Left ventricle myocardium superior (tissue), 1 donor: ENCODE measurements around the gene CADM1. TPM values are rescaled to one million over a fixed set of nuclear protein-coding genes. Genes with fewer than 3 reads are reported as not detected.

ENCODE experiments used
- ATAC-seq: fragments of 200-7000 bp; cut with Tn5 transposase; one replicate; pipeline ENCODE4 v1.9.1; 2020; ENCODE audit warnings: mild to moderate bottlenecking, moderate library complexity
- DNase-seq: peaks from one replicate; pipeline ENCODE4 v3.0.0-alpha.2; 2020
- intact Hi-C: fragments of 100-400 bp; cut with micrococcal nuclease; formaldehyde crosslinking; loops from one replicate; pipeline ENCODE4 v1.11.0; 2022
- total RNA-seq: library from RNA; stranded (reverse); fragmentation: NEBNext Ultra II Directional; extraction: Animal tissue kit (Norgen Biotek cat#: 25700); gene quantifications from one replicate; pipeline ENCODE4 v1.2.1, GENCODE V29; 2021
- donor health status: DM: no; HTN: yes; CAD: no; lungs with severe emphysema.

CADM1 gene
- total RNA-seq, 1 donor from 2014 or later = 38.5 TPM

DNA sequence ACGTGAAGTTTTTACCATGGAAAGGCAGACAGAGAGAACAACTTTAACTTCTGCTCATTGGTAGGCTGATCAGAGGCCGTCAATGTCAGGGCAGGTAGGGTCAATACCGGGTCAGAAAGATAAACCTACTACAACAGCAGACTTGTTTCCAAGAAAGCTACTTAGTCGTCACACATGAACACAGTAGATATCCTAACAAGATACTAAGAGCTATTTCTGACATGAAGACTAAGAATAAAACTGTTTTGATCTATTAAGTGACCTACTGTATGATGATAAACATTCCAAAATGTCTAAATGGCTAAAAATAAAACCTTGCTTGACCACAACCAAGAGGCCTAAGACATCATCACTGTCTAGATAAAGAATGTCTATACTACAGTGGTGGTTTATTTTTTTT, 231.3 kb downstream of the CADM1 start:
- ATAC-seq (peak; percentile 71), DNase-seq (no peak)
- intact Hi-C loops = no loop called here

DNA sequence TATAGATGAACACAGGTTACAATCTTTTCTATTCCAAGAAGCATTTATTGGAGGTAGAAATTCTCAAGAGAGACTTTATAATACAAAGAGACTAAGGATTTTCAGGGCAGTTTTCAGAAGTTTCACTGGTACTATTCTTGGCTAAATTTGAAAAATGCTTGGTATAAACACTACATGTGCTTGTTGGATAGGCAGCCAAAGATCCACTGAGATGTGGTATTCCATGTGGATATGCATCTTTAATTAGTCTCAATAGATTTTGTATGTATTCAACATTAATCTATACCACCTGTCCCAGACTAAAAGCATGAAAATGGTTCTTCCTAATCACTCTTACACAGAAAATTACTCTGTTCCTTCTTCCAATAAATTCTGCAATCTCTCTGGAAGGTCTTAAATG, 232.6 kb downstream of the CADM1 start:
- DNase-seq (no peak), ATAC-seq (no peak)
- intact Hi-C loops = no loop called here

DNA sequence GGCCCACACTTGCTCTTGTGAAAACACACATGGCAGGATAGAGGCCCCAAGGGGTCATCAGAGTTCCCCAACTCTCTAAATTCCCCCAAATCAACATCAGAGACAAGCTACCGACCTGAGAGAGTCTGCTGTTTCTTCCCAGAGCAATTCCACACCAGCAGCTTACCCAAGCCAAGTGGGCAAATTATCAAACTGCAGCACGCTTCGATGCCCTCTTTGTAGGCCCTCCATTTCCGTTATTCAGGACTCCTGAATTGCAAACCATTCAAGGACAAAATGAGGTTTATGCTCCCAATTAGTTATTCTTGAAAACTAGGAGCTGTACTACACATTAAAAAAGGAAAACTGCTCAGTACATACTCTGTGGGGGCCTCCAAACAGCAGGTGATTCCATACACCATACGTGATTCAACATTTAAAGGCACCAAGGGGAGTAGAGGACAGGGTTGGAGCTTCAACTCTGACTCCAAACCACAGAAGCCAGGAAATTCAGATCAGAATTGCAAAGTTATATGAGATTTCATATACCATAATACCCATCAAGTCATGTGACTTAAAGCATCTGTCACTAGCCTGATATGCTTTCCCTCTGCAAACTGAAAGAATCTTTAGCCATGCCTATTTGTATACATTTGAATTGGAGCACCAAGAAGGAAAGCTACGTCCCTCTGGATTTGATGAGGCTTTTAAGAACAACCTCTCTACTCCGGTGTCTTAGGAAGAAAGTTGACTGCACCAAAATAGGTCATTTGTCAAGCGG, 234.8 kb downstream of the CADM1 start:
- intact Hi-C loops = no loop called here
- DNase-seq (no peak), ATAC-seq (no peak)

DNA sequence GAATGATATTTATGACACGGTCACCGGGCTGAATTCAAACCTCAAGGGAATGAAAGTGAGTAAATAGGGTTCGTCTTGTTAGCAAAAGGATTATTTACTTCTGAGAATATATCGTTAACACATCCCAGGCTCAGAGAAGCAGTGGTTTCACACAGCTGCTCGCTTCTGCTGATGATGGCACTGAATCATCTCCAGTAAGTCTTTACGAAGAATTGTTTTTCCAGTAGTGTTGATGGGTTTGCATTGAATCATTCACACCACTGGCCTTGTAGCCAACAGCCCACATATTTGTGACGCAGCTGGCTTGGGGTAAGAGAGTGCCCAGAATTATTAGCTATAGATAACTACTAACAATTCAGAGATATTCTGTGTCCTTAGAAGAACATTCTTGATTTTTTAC, 236.3 kb downstream of the CADM1 start:
- ATAC-seq (peak; percentile 37), DNase-seq (no peak)
- intact Hi-C loops = no loop called here

DNA sequence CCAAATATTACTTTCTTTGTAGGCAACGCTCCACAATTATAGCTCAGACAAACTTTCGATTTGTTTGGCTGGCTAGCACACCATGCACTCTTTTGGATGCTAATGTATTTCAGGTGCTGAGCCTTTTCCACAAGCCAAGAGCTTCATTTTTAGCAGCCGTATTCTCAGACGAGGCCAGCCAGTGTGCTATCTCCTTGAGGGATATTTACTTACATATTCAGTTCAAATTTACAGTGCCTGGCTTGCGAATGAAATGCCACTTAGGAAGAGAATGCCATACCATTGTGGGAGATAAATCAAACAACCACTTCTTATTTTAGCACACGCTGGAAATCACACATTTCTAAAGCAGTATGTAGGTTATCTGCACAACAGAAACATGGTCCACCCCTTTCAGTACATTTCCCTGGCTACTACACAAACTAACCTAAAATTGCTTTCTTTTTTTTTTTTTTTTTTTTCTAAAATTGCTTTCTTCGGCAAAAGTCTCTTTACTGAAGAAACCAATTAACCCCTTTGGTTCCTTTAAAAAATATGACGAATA, 236.9 kb downstream of the CADM1 start:
- intact Hi-C loops = no loop called here
- peak; percentile 63 for ATAC-seq
- no peak for DNase-seq

DNA sequence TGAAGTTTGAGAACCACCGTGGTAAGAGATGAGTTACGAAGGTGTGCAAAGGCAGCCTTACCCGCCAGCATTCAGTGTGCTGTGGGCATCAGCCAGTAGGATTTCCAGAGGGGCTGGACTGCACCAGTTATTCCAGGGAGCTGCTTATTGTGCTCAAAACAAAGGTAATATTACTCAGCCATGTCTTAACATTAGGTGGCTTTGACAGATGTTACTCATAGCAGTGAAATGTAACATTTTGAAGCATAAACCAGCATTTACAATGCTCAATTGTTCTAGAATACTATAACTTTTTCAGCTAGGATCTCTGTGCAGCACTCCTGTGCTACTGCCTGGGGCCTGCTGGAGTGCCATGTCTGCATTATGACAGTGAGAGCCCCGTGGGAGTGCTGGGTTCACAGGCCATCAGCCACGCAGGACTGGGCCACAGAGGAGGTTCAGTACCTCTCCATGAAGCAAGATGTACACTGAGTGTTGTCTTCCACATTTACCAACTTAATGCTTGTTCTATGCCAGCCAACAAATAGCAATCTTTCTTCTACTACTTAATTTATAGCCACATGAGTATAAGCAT, 238.1 kb downstream of the CADM1 start:
- intact Hi-C loops = no loop called here
- no peak for DNase-seq
- peak; percentile 17 for ATAC-seq

DNA sequence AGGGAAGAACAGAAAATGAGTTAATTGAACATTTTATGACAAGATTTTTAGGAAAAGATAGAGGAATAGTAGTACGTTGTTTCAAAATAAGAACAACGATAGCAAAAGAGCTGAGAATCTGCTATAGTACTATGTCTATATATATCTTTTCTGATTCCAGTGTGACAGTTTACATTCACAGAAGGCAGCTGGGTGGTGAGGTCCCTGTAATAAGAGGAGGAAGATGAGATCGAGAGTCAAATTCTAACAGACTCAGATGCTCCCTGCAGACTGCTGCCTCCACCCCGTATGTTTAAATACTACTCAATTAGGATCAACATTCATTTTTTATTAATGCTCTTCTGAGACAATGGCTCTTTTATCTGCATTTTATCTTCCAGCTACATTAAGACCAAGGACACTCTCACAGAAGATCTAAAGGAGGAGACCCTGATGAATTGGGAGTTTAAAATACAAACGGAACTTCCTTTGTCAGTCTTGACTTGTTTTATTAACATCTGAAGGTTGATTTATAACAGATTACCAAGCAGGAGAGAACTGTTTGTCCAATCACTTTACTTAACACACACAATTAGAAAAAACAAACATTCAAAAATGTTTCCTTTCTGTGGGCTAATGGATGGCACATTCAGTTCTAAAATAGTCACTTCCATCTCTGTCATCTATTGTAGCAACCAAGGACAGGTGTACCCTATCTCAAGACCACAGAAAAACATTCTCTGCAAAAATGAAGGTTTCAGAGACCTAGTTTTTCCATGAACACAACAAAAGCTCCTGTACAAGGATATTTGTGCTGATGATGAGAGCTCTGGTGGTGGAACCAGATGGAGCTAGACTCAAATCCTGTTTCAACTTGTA, 240.2 kb downstream of the CADM1 start:
- no peak for ATAC-seq
- intact Hi-C loops = no loop called here
- no peak for DNase-seq

DNA sequence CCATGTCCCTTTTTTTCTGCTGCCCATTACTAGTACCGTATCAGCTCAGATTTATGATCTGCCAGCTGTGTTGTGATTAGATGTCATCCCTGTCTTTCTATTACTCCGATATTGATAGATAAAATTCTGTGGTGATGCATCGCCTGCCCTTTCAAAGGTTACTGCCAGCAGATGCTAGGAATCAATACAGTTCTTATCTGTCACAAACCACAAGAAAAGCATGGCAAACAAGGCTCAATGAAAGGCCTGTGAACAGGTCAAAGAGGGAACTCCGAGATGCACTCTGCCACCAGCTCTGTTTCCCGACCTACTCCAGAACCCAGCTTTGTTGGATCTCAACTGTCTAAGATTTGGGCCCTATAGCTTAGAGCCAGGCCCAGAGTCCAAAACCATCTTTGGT, 246.0 kb downstream of the CADM1 start:
- intact Hi-C loops = no loop called here
- ATAC-seq = no peak

DNA sequence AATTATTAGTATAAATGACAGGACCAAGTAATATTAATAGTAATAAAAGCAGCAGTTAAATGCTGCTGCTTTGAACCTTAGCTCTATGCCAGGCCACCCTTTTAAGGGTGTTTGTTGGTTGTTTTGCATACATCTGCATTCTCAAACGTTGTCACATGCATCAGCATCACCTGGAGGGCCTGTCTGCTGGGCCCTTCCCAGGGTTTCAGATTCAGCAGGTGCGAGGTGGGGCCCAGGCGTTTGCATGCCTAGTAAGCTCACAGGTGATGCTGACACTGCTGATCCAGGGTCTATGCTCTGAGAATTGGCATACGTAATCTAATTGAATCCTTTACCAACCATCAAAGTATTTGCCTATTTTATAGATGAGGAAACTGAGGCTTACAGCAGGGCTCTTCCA, 246.5 kb downstream of the CADM1 start:
- no peak for DNase-seq
- intact Hi-C loops = no loop called here
- no peak for ATAC-seq

More for the DNA sequence above, 246.0 kb downstream of the CADM1 start:
- DNase-seq = no peak

DNA sequence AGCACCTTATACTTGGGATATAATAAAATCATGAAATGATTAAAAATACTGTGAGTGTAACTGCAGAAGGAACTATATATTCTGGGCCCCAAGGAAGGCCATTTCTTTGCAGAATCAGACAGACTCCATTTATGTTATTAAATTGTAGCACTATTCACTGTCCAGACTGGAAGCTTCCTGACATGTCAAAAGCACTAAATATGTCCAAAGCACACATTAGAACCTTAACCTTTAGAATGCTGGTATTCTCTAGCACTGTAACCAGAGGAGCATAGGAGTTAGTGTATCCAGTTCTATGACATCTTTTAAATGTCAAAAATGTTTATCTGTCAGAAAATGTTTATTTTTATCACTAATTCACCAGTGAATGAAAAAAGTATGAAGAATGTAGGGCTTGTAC, 246.9 kb downstream of the CADM1 start:
- no peak for ATAC-seq
- no peak for DNase-seq
- intact Hi-C loops = no loop called here

DNA sequence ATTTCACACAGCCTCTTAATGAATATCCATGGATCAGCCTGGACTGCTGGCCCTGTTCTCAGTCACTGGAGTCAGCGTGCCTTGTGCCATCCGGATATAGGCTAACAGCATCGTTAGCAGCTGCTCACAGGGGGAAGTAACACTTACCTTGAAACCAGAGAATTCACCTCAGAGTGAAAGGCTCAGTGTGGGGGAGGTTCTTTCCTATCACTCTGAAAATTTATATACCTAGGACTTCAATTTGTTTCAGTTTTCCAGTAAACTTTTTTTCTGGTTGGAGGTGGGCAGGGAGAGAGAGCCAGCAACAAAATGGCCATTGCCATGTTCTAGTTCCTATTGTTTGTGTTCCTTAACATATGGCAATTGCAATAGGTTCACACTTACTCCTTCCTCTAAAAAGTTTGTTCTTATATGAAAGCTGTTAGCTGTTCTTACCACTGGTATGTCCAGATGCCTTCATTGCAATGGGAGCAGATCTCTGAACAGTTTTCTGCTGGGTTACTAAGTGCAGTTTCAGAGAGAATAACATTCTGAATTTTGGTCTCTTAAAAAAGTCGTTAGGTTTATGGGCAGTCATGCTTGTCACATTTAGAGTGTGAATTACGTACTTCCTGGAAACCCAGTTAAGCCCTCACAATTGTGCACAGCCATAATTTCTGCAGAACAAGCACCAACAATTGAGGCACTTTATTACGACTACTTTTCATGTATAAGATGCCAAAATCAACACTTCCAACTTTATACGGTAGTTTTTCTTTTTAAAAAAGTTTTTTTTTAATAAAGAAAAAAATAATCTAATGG, 247.6 kb downstream of the CADM1 start:
- DNase-seq = no peak
- ATAC-seq = peak; percentile 31
- intact Hi-C loops = no loop called here

DNA sequence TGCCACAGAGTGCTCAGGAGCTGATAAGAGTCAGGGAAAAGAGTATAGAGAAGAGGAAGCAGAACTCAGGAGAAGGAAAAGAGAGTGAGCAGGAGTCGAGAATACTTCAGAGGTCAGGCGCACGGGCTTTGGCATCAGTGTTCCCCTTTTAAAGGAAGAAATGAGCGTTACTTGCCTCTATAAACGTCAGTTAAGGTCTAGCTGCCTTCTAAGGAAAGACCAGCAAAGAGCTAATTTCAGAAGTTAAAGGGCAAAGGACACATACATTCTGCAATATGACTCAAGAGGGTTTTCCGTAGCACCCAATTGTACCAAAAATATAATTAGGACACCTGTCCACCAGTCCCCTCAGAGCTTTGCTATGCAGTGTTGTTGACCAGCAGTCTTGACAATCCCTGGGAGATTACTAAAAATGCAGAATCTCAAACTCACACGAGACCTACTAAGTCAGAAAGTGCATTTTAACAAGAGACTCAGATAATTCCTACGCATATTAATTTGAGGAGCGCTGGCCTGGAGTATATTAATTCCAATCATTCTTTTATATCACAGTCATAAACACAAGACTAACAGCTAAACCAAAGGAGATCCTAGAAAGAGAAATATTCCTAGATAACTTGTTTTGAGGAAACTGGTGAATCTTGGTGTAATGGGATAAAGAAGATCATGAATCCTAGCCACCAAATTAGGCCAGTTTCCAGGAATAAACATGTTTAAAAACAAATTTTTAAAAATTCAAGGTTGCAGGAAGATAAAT, 249.0 kb downstream of the CADM1 start:
- DNase-seq (no peak), ATAC-seq (no peak)
- intact Hi-C loops = no loop called here

DNA sequence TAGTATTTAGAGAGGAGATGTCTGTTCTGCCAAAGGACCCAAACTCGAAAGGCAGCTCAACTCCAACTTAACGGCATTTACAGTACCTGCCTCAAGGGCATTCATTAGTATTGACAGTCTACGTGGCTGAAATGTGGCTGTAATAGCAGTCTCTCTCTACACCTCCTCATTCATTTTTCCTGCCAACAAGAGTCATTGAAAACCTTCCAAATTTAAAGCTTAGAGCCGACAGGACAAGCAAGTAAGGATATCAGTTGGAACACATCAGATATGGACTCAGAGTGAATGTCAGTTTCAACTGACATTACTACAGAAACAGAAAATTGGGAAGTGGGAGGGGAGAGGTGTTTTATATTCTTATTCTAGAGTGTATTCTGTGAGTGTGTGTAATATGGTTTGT, 253.1 kb downstream of the CADM1 start:
- intact Hi-C loops = no loop called here
- no peak for DNase-seq
- no peak for ATAC-seq

DNA sequence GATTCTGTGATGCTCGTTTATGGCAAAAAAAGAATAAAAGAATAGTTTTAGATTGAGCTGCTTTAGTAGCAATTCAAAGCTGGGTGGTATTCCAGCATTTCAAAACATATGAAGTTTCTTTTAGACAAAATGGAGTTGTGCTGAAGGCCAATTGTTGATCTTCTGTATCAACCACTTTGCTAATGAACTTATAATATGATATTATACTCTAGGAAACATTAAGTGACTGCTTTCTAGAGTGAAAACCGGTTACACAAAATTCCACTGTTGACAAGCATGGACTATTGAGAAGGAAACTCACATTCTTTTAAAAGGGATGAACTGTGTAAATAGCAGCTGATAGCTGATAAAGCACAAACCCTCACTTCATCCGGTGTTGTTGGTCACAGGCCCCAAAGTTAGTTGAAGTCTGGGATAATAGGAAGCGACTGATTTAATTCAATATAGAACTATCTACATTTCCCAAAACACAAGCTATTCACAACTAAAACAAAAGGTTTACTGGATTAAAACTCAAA, 255.1 kb downstream of the CADM1 start:
- DNase-seq = no peak
- no peak for ATAC-seq
- intact Hi-C loops = no loop called here

DNA sequence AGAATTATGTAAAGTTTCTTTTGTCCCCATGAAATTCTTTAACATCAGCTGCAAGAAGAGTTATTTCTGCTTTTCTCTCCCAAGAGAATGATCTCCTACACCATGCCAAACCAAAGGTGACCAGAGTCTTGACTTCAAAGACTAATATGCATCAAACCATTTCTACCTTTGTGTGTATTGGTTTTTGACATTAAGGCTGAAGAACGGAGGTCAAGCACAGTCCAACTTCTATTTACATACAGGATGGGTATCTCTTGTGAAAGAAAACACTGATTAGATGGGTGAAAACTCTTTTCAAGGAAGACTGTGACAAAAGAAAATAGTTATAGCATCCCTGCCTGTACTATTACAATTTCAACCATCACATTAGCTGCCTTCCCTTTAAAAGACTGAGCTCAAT, 256.3 kb downstream of the CADM1 start:
- ATAC-seq (no peak), DNase-seq (no peak)
- intact Hi-C loops = no loop called here

DNA sequence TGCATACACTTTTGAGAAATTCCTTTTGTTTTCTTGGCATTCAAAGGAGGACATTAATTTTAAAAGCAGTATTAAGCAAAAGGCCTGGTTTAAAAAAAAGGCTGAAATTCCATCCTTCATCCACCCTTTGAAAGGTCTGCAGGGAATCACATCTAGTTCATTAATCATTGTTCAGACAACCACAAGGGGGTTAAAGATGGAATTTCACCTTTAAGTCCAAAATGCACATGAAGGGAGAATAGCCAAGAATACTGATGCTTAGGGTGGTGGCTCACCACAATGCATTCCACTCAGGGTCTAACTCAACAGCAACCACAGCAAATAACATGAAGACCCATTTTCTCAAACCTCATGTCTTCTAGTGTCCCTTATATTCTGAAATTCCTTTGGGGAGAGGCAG, 256.9 kb downstream of the CADM1 start:
- DNase-seq = no peak
- intact Hi-C loops = no loop called here
- ATAC-seq = no peak

DNA sequence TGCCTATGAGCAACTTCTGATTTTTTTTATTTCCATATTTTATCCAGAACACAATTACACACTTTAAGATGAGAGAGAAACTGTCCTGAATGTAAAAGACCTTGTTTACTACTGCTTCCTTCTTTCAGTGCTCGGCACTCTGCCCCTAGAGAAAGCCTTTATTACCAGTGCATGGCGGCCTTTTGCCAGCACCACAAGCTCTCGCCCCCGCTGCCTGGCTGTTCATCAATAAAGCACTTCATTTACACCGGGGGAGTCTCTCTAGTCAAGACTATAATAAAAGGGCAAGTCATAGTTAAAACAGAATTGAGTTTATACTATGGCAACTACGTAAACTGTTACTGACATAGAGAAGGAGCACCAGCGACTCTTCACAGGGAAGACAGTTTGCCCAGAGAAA, 259.5 kb downstream of the CADM1 start:
- no peak for ATAC-seq
- intact Hi-C loops = no loop called here

DNA sequence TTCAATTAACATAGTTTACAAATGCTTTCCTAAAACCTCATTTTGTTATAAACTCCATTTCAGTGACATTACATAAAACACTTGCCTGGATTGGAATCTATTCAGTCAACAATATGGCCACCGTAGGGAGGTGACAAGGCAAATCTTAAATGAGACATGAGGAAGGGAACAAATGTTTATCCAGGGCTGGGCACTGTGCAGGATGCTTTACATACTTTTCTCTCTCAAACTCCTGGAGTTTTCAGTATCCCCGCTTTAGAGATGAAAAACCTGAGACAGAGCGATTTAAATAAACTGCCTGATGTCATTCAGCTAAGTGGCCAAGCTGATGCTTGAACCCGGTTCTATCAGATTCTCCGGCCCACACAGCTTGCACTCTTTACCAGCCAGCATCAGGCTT, 259.9 kb downstream of the CADM1 start:
- ATAC-seq (no peak), DNase-seq (no peak)
- intact Hi-C loops = no loop called here

More for the DNA sequence above, 259.5 kb downstream of the CADM1 start:
- no peak for DNase-seq
